AML-193 (cell line): Measurements from ENCODE around the gene APRT.
"Not testable (repeated sequence)": the region's sequence is repeated elsewhere in the genome, so short reads cannot be mapped to it uniquely, and the experiment has no call there.

ENCODE experiments used
- DNase-seq, 2 experiments: peaks; one replicate each; lab custom pipeline; 2025; lab: John Stamatoyannopoulos, UW

The APRT gene

DNA sequence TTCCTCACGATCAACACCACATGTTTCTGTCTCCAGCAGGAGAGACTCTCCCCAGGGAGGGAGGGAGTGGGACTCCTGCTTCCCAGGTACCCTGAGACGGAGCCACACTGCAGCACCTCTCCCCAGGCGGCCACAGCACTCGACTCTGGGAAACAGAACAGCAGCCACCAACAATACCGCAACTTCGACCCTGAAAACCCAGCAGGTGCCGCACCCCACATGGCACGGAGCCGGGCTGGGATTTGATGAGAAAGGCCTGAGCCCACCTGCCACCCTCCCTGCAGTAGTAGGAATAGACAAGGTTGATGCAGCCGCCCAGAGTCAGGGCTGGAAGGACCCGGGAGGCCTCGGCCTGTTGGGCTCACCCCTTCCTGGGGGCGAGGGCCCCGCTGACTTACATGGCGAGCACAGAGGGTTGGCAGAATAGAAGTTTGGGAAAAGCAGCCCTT is 30.6 kb upstream of the APRT start:
- no peak for DNase-seq

DNA sequence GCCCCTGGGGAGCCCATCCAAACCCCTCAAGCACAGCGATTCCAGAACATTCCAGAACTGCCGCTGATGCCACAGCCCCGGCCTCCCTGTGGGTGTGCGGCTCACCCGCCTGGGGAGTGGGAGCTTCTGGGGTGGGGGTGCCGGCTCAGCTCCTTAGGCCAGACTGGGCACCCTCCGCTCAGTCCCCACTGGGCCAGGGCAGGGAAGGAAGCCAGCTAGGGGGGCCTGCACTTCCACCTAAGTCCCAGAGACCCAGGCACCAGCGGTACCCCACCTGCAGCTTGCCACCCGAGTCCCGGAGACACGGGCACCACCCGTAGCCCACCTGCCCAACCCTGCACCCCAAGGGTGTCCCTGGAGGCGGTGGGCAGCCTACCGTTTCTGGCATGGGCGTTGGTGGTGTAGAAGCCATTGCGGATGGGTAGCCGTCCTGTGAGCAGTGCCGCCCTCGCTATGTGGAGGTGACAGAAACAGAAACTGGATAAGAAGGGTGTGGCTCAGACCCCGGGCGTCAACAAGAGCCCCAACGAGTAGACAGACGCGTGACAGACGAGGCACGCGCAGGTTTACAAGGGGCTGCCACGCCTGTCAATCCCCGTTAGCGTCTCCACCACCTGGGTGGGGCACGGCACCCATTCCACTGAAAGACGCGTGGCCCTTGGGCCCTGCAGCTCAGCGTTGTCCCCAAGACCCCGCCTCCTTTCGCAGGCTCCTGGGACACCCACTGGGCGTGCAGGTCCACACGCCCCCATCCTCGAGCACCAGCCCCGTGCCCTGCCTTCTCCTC is 30.0 kb upstream of the APRT start:
- no peak for DNase-seq

GRCh38 chr16:88840600-88841215 is 29.0 kb upstream of the APRT start:
- DNase-seq: no peak

- DNase-seq: peak; percentile 81 to 82
Observed at GRCh38 chr16:88839745-88840599, 28.2 kb upstream of the APRT start.

- no peak for DNase-seq
Observed at GRCh38 chr16:88839026-88839529, 27.4 kb upstream of the APRT start.

DNA sequence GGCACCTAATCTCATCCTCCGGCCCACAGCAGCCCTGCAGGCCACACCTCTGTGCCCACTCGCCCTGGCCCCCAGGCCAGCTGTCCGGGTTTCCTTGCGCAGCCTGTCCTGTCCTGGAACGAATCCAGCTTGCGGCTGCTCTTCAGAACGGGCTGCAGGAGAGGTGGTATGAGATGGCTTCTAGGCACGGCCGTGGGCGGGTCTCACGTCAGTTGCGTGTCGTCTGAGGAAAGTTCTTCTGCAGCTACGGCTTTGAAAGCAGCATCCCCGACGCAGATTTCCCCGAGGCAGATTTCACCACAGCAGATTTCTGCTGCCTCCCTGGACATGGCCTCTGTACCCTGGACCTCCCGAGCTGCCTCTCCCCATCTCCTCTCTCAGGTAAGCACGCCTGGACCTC is 26.8 kb upstream of the APRT start:
- no peak for DNase-seq

DNA sequence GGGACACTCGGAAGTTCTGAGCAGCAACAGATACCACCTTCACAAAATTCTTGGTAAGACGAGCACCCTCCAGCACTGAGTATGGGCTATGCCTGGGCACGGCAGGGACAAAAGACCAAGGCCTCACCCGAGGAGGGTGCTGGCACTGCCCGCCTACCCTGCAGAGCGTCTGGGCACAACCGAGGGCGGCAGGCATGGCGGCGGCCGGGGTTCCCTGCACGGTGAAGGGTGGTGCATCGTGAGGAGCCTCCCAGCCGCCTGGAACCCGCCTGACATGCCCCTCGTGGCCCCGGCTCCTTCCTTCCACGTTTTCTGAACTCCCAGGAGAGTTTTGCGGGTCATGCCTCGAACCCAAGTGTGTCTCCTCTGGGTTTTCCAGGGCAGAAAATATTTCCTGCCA is 26.1 kb upstream of the APRT start:
- no peak for DNase-seq

- DNase-seq: no peak
Observed at GRCh38 chr16:88836791-88837190, 25.1 kb upstream of the APRT start.

DNA sequence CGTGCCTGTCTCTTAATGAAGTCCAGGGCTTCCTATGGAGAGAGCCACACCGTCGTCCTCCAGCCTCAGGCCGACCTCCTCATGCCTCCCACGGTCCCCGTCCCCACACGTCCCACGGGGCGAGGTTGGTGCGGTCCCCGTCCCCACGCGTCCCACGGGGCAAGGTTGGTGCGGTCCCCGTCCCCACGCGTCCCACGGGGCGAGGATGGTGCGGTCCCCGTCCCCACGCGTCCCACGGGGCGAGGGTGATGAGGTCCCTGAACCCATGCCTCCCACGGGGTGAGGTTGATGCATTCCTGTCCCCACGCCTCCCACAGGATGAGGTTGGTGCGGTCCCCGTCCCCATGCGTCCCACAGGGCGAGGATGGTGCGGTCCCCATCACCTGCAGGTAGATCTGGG is 24.1 kb upstream of the APRT start:
- DNase-seq: no peak

- no peak for DNase-seq
Observed at GRCh38 chr16:88835383-88835782, 23.7 kb upstream of the APRT start.

DNA sequence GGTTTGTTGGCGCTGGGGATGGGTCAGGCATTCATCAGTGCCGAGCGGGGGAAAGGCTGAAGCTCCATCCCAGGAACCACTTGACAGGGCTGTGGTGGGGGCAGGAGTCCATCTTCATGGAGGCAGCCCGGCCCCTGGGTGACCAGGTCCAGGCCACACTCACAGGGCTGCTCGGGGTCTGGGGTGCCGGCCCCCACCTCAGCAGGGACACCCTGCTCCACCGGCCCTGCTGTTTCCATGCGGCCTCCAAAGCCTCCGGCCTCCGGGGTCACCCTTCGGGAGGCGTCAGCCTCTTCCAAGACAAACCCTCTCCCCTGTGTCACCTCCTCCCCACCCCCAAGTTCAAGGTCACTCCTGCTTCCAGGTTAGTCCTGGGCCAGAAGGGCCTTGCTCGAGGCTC is 22.9 kb upstream of the APRT start:
- no peak for DNase-seq

DNA sequence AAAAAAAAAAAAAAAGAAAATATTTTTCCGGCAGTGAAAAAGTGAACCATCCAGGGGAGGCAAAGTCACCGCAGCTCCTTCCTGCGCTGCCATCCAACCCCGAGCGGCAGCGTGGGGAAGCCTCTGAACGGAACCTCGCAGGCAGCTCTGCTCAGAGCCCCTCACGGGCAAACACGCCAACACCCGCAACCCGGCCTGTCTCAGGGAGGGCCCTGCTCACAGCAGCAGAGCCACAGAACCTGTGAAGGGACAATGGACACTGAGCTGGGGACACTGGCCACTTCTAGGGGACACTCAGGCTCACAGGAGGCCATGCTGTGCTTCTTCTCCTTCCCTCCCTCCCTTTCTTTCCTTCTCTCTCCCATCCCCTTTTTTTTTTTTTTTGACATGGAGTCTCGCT is 21.4 kb upstream of the APRT start:
- DNase-seq: no peak

- DNase-seq: no peak
Observed at GRCh38 chr16:88831838-88832237, 20.1 kb upstream of the APRT start.

DNA sequence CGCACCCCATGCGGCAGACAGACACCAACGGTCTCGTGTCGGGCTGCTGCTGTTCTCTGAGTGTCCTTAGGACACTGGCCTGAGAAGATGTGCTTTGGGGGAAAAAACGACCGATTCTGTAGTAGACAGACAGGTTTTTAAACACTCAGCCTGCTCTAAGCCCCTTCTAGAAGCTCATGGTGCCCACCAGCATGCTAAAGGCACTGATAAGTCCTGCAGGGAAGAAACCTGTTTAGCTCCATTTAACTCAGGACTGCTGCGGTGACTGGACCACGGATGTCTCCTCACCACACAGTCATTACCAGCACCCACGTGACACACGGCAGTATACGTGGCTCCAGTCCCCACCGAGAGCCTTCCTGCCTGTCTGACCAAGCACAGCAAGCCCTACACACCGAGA is 19.1 kb upstream of the APRT start:
- no peak for DNase-seq

GRCh38 chr16:88830258-88830657 is 18.5 kb upstream of the APRT start:
- DNase-seq: no peak

DNA sequence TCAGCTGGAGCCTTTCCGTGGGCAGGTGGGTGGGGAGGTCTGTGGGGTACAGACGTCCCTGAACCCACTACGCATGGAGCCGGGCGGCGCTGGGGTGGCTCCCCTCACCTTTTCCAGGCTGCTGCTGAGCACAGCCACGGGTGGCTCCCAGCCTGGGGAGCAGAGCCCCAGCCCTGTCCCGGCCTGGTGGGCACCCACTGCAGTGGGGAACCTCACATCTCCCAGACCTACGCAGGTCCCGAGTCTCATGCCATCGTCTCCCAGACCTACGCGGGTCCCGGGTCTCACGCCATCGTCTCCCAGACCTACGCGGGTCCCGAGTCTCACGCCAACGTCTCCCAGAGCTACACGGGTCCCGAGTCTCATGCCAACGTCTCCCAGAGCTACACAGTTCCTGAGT is 17.0 kb upstream of the APRT start:
- DNase-seq: no peak

DNA sequence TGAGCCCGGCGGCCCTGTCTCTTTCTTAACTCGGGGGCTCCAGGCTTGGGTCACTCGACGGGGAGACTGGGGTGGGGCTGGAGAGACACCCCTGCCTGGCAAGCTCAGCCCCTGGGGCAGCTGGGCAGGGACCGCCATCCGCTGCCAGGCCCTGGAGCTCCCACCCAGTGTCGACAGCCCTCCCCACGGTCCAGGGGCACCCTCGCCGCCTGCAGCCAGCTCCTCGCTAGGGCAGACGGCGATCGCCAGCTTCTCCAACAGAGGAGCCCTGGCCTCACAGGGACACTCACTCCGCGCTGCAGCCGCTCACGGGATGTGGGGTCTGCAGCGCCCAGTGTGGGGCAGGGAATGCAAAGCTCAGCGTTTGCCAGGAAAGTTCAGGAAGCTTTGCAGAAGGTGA is 16.0 kb upstream of the APRT start:
- no peak for DNase-seq

- no peak for DNase-seq
Observed at GRCh38 chr16:88826070-88826840, 14.5 kb upstream of the APRT start.

DNA sequence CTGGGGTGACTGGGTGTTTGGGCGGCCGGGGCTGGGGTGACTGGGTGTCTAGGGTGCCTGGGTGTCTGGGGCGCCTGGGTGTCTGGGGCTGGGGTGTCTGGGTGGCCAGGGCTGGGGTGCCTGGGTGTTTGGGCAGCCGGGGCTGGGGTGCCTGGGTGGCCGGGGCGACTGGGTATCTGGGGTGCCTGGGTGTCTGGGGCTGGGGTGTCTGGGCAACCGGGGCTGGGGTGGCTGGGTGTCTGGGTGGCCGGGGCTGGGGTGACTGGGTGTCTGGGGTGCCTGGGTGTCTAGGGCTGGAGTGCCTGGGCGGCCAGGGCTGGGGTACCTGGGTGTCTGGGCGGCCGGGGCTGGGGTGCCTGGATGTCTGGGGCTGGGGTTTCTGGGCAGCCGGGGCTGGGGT is 13.4 kb upstream of the APRT start:
- no peak for DNase-seq

DNA sequence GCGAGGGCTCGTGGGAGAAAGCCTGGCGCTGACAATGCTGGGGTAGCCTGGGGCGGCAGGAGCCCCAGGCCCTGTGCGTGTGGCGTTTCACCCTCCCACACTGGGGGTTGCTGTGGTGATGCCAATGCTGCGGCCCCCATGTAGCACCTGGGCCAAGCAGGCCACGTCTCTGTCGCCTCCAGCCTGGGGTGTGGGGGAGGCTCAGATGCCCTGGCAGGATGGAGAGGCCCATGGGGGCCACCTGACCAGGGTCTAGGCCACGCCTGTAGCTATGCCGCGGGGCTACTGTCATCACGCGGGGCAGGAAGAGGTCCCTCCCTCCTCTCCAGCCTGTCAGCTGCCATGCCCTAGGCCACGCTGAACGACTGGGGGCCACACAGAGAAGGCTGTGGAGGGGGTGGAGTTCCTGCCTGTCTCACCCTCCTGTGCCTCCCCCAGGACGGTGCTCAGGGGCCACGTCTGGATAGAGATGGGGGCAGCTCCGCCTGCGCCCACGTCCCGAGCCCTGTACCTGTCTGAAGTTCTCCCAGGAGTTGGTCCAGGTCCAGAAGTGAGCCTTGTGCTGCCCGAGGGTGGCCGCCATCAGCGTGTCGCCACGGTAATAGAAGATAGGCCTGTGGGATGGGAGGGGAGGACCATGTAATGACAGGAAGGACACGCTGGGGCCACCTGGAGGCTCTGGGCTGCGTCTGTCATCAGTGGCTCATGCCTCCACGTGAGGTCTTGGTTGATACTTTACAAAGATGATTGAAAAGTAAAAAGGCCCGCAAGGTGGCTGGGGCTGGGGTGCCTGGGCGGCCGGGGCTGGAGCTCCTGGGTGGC is 12.7 kb upstream of the APRT start:
- no peak for DNase-seq

DNA sequence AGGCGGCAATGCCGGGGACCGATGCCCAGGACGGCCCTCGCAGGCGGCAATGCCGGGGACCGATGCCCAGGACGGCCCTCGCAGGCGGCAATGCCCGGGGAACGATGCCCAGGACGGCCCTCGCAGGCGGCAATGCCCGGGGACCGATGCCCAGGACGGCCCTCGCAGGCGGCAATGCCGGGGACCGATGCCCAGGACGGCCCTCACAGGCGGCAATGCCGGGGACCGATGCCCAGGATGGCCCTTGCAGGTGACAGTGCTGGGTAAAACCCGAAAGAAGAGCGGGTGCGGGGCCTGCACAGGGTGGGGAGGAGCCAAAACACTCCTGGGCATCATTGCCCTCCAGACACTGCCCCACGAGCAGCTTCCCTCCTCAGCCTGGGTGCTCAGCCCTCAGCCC is 11.9 kb upstream of the APRT start:
- DNase-seq: not testable (repeated sequence)
